ENCODE data around the gene MYO3B.

DNA sequence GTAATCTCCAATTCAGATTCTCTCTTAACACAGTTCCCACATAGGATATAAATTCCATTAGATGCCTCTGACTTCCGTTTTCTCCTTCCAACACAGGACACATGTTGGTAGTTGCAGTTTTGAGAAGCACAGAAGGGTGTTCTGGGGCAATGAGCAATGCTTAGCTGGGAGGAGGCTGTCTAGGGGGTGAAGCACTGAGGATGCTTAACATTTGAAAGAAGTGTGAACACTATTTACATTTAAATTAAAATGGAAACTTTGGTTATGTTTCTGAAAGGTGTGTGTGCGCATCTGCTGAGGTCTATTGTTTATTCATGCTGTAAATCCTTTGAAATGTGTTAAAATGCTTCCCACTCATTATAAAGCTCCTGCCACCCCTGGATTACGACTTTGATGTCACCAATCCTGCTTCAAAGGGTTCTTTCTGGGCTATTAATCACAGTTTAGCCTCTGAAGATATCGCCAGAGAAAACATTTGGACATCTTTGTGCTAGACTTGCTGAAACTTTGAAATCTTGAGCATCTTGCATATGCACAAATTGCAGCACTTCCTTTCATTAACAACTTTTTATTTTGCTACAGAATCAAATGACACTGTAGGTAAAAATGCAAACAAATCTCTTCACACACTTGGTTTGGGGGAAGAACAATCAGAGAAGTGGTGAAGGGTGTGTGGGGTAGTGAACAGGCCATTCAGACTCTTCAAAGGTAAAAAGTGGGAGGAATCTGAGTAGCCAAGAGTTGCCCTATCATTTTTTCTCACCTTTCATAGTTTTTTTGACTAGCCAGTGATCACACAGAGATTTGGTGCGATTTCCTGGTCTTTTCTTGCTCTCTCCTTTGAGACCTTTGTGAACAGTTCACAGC lies 258.4 kb downstream of the MYO3B start:
- TF ChIP-seq, protein P1, sequence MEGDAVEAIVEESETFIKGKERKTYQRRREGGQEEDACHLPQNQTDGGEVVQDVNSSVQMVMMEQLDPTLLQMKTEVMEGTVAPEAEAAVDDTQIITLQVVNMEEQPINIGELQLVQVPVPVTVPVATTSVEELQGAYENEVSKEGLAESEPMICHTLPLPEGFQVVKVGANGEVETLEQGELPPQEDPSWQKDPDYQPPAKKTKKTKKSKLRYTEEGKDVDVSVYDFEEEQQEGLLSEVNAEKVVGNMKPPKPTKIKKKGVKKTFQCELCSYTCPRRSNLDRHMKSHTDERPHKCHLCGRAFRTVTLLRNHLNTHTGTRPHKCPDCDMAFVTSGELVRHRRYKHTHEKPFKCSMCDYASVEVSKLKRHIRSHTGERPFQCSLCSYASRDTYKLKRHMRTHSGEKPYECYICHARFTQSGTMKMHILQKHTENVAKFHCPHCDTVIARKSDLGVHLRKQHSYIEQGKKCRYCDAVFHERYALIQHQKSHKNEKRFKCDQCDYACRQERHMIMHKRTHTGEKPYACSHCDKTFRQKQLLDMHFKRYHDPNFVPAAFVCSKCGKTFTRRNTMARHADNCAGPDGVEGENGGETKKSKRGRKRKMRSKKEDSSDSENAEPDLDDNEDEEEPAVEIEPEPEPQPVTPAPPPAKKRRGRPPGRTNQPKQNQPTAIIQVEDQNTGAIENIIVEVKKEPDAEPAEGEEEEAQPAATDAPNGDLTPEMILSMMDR (IDR thresholded peaks at IDR 0.05; ENCODE audit: low read length) = no peak
- no peak for TF ChIP-seq EZH2phosphoT487 (IDR thresholded peaks at IDR 0.05; ENCODE audit: low read length)
- TF ChIP-seq EZH2 (optimal IDR thresholded peaks at IDR 0.05; ENCODE audit: low read depth, low read length) = no peak
